Activated naive CD4-positive, alpha-beta T cell treated with anti-CD3 and anti-CD28 coated beads, Interleukin-2, amount 10 ng/mL, durations not matched to agents 7 days and 5 days (primary cell): ENCODE measurements around the gene PFN3.
A peak's percentile ranks its signal among the peaks of the same experiment; 100 is the strongest.

ENCODE experiments used
- CTCF ChIA-PET: fragments of 350-600 bp; sonication (Branson Sonifier 250); formaldehyde crosslinking; loops from one replicate; lab custom pipeline; 2021; ENCODE audit warnings: antibody characterized with exemption; lab: Charles Lee
- DNase-seq: peaks from one replicate; pipeline ENCODE4 v3.0.0-alpha.2; 2020
- H3K27ac Mint-ChIP-seq: one replicate; pipeline ENCODE4 v1.8.0; 2021; ENCODE audit warnings: mild to moderate bottlenecking, moderate library complexity, mixed read lengths
- H3K27me3 Mint-ChIP-seq: one replicate; pipeline ENCODE4 v1.8.0; 2021; ENCODE audit warnings: mild to moderate bottlenecking, mixed read lengths
- H3K36me3 Mint-ChIP-seq: one replicate; pipeline ENCODE4 v1.8.0; 2021; ENCODE audit warnings: mixed read lengths
- H3K4me1 Mint-ChIP-seq: one replicate; pipeline ENCODE4 v1.8.0; 2021; ENCODE audit warnings: mixed read lengths
- H3K4me3 Mint-ChIP-seq: one replicate; pipeline ENCODE4 v1.8.0; 2021; ENCODE audit warnings: mild to moderate bottlenecking, moderate library complexity, mixed read lengths
- H3K9me3 Mint-ChIP-seq: one replicate; pipeline ENCODE4 v1.8.0; 2021; ENCODE audit warnings: mixed read lengths

The PFN3 gene

GRCh38 chr5:177432839-177433657, 32.6 kb upstream of the PFN3 start:
- Mint-ChIP-seq H3K4me3 (peak overlapping the region; percentile 92), H3K27me3 (no peaks in the 10 kb centered on the region), H3K36me3 (peaks cover 85% of the 10 kb centered on the region), H3K27ac (peak overlapping the region; percentile 85), H3K4me1 (peaks cover 89% of the 10 kb centered on the region), H3K9me3 (no peaks in the 10 kb centered on the region)
- CTCF ChIA-PET: interaction anchor here (1.1 to 14.5 kb wide), 6 partner anchors 12 to 44 kb away, joined by 3 to 172 read pairs (median 12); partner anchors contain the start of genes F12, PFN3 and PRR7
- DNase-seq: no peak

DNA sequence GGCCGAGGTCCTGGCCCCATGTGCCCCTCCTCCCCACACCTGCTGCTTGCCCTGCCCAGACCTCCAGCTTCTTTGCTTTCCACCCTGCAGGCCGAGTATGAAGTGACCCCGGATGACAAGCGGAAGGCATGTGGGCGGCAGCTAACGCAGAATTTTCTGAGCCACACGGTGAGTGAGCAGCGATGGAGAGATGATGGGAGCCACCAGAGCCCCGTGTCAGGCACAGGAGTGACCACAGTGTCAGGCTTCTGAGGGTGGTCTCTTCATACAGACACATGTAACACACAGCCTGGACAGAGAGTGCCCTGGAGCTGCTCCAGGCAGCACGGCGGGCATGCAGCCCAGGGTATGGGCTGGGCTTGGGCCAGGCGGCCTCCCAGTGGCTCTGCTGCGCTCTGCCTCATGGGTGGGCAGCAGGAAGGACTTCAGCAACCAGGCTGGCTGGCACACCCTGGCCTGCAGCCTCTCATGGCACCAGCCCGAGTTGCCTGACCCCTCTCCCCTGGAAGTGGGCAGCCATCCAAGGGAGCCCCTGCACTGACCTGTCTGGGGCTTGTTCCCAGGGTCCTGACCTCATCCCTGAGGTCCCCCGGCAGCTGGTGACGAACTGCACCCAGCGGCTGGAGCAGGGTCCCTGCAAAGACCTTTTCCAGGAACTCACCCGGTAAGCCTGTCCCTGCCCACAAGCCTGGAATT, 31.8 kb upstream of the PFN3 start:
- DNase-seq: no peak
- Mint-ChIP-seq H3K4me1 (peaks cover 83% of the 10 kb centered on the region), H3K27me3 (no peaks in the 10 kb centered on the region), H3K4me3 (peak overlapping the region; percentile 92), H3K36me3 (peaks cover 85% of the 10 kb centered on the region), H3K9me3 (no peaks in the 10 kb centered on the region), H3K27ac (peak overlapping the region; percentile 95)
- CTCF ChIA-PET: interaction anchor here (0.7 to 14.5 kb wide), 12 partner anchors 8 to 318 kb away, joined by 3 to 172 read pairs (median 6); partner anchors contain the start of genes F12, PFN3 and PRR7

- DNase-seq: peak; percentile 86
- Mint-ChIP-seq H3K27me3 (no peaks in the 10 kb centered on the region), H3K4me3 (peak overlapping the region; percentile 92), H3K27ac (peak overlapping the region; percentile 95), H3K9me3 (no peaks in the 10 kb centered on the region), H3K36me3 (peaks cover 80% of the 10 kb centered on the region), H3K4me1 (peaks cover 76% of the 10 kb centered on the region)
- CTCF ChIA-PET: interaction anchor here (0.7 to 14.5 kb wide), 11 partner anchors 9 to 317 kb away, joined by 3 to 172 read pairs (median 7); partner anchors contain the start of genes F12, PFN3 and PRR7
Observed at GRCh38 chr5:177431317-177432142, 31.1 kb upstream of the PFN3 start.

GRCh38 chr5:177430972-177431316, 30.5 kb upstream of the PFN3 start:
- H3K27me3 Mint-ChIP-seq: no peaks in the 10 kb centered on the region
- H3K9me3 Mint-ChIP-seq: no peaks in the 10 kb centered on the region
- H3K4me1 Mint-ChIP-seq: peaks cover 73% of the 10 kb centered on the region
- peak overlapping the region; percentile 95 for H3K27ac Mint-ChIP-seq
- peak overlapping the region; percentile 92 for H3K4me3 Mint-ChIP-seq
- peaks cover 78% of the 10 kb centered on the region for H3K36me3 Mint-ChIP-seq
- CTCF ChIA-PET: interaction anchor here (1.2 to 14.5 kb wide), 8 partner anchors 9 to 317 kb away, joined by 3 to 172 read pairs (median 8); partner anchors contain the start of genes F12, PFN3 and PRR7
- DNase-seq: no peak

DNA sequence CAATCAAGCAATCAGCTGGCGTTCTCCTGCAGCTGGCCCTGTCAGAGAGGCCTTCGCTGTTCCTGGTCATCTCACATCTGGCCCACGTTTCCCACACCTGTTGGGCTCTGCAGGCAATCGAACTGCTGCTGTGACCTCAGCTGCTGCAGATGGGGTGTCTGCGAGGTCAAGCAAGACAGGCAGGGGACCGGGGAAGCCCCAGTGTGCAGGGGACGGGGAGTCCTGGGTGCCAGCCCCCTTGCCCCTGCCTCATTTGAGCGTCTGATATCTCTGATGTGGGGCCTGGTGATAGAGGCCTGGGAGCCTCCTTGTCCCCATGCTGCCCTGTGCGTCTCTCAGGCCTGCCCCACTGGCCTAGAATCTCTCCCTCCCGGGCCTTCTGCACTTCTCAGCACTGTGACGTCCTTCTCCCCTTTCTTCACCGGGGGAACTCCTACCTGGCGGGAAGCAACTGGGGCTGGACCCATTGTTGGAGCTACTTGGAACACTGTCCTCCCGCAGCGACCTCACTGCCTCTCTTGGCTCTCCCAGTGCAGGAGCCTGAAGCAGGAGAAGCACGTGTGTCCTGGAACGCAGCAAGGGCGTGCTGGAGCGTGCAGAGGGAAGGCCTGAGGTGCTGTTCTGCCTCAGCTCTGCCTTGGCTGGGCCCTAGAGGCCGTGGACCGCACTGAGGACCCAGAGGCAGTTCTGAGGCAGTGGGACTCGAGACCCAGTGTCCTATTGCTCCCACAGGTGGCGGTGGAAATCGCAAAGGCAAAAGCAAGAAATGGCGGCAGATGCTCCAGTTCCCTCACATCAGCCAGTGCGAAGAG, 29.9 kb upstream of the PFN3 start:
- H3K4me1 Mint-ChIP-seq: peaks cover 71% of the 10 kb centered on the region
- H3K27me3 Mint-ChIP-seq: no peaks in the 10 kb centered on the region
- H3K36me3 Mint-ChIP-seq: peaks cover 72% of the 10 kb centered on the region
- CTCF ChIA-PET: interaction anchor here (0.7 to 14.5 kb wide), 6 partner anchors 10 to 407 kb away, joined by 3 to 172 read pairs (median 12); partner anchors contain the start of genes F12 and PFN3
- H3K27ac Mint-ChIP-seq: peak overlapping the region; percentile 95
- no peaks in the 10 kb centered on the region for H3K9me3 Mint-ChIP-seq
- peak overlapping the region; percentile 92 for H3K4me3 Mint-ChIP-seq
- no peak for DNase-seq

DNA sequence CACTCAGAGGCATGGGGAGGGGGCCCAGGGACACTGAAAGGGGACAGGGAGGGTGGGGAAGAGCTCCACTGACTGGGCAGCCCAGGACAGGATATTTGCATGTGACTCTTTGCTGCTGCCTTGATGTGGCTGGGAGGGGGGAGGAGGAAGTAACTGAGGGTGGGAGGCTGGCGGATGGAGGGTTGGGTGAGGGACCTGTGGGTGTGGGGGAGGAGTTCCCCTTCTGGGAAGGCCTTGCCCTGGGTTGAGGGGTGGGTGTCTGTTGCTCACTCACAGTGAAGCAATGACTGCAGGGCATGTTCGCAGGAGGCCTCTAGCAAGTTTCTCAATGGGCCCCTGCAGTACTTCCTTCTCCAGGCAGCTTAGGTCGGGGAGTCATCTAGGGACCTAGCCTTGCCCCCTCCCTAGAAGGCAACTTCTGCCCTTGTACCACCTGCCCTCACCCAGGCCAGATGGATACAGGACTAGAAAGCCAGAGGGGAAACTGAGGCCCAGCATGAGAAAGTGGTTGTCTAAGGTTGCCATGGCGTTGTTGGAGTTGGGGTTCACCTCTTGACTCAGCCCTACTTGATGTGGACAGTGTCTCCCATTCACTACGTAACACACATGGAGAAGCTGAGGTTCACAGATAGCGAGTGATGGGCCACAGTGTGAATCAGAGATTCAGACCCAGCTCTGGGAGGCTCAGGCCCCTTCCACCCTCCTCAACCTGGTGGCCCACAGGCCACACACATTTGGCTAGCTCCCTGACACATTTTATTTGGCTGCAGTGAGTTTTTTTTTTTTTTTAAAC, 29.0 kb upstream of the PFN3 start:
- H3K4me1 Mint-ChIP-seq: peaks cover 73% of the 10 kb centered on the region
- no peaks in the 10 kb centered on the region for H3K9me3 Mint-ChIP-seq

GRCh38 chr5:177428574-177429217, 28.2 kb upstream of the PFN3 start:
- no peak for DNase-seq
- peak overlapping the region; percentile 95 for H3K27ac Mint-ChIP-seq
- peaks cover 58% of the 10 kb centered on the region for H3K36me3 Mint-ChIP-seq
- no peaks in the 10 kb centered on the region for H3K27me3 Mint-ChIP-seq
- no peaks in the 10 kb centered on the region for H3K9me3 Mint-ChIP-seq
- CTCF ChIA-PET: interaction anchor here (1.7 to 14.5 kb wide), 3 partner anchors 17 to 26 kb away, joined by 7 to 172 read pairs (median 89); partner anchors contain the start of genes F12 and PFN3
- peak overlapping the region; percentile 92 for H3K4me3 Mint-ChIP-seq
- H3K4me1 Mint-ChIP-seq: peaks cover 70% of the 10 kb centered on the region

More for the DNA sequence above, 29.0 kb upstream of the PFN3 start:
- DNase-seq: peak; percentile 91
- CTCF ChIA-PET: interaction anchor here (0.7 to 14.5 kb wide), 7 partner anchors 16 to 406 kb away, joined by 3 to 172 read pairs (median 5); partner anchors contain the start of genes F12 and PFN3
- Mint-ChIP-seq H3K36me3 (peaks cover 65% of the 10 kb centered on the region), H3K27me3 (no peaks in the 10 kb centered on the region), H3K4me3 (peak overlapping the region; percentile 92), H3K27ac (peak overlapping the region; percentile 95)

GRCh38 chr5:177427919-177428573, 27.6 kb upstream of the PFN3 start:
- peak; percentile 45 for DNase-seq
- CTCF ChIA-PET: interaction anchor here (1.7 to 14.5 kb wide), 3 partner anchors 18 to 27 kb away, joined by 7 to 172 read pairs (median 89); partner anchors contain the start of genes F12 and PFN3
- Mint-ChIP-seq H3K36me3 (peaks cover 53% of the 10 kb centered on the region), H3K4me1 (peaks cover 64% of the 10 kb centered on the region), H3K9me3 (no peaks in the 10 kb centered on the region), H3K27me3 (no peaks in the 10 kb centered on the region), H3K27ac (peak overlapping the region; percentile 95), H3K4me3 (peak overlapping the region; percentile 92)

DNA sequence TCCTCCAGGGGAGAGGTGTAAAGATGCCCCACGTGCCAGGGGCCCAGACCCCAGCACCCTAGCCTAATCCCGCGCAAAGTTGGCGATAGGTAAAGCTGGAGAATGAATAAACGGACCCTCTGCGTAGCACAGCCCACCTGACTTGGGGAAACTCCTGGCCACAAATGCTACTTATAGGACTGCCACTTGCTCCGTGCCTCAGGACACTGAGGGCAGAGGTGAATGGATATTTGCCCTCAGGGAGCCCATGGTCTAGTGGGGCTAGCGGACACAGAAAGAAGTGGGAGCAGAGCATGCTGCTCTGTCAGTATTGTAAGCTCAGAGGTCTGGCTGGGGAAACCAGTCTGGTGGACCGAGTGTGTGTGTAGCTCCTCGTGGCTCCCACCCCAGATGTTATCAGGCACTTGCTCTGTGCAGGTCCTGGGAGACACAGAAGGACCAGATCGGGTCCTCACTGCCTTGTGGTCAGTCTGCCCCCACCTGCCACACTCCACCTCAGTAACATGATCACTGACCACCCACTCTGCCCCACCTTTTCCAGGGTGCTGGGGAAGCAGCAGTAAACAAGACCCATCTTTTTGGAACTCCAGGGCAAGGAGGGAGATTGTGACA, 26.9 kb upstream of the PFN3 start:
- H3K9me3 Mint-ChIP-seq: no peaks in the 10 kb centered on the region
- peaks cover 48% of the 10 kb centered on the region for H3K36me3 Mint-ChIP-seq
- peak overlapping the region; percentile 92 for H3K4me3 Mint-ChIP-seq
- peak; percentile 33 for DNase-seq
- H3K4me1 Mint-ChIP-seq: peaks cover 60% of the 10 kb centered on the region
- no peaks in the 10 kb centered on the region for H3K27me3 Mint-ChIP-seq
- CTCF ChIA-PET: interaction anchor here (1.6 to 14.5 kb wide), 3 partner anchors 22 to 117 kb away, joined by 5 to 172 read pairs (median 89); partner anchors contain the start of genes F12 and PFN3
- H3K27ac Mint-ChIP-seq: peak overlapping the region; percentile 95

- DNase-seq: peak; percentile 87
- peaks cover 56% of the 10 kb centered on the region for H3K4me1 Mint-ChIP-seq
- peaks cover 42% of the 10 kb centered on the region for H3K36me3 Mint-ChIP-seq
- peaks cover 4% of the 10 kb centered on the region for H3K9me3 Mint-ChIP-seq
- CTCF ChIA-PET: interaction anchor here (0.7 to 14.5 kb wide), 7 partner anchors 17 to 117 kb away, joined by 3 to 172 read pairs (median 5); partner anchors contain the start of genes F12 and PFN3
- H3K27ac Mint-ChIP-seq: peak within 1 kb of the TSS; percentile 97
- peak within 1 kb of the TSS; percentile 92 for H3K4me3 Mint-ChIP-seq
- H3K27me3 Mint-ChIP-seq: no peaks in the 10 kb centered on the region
Observed at GRCh38 chr5:177426566-177427210, 26.2 kb upstream of the PFN3 start, which contains the start of gene GRK6. GRK6 (plus strand) TSS chr5:177426676; CDS start chr5:177426846, 170 bp downstream.
